IMR-90 (cell line): ENCODE results near the gene FBXO44. TPM values are rescaled to one million over a fixed set of nuclear protein-coding genes. Genes with fewer than 3 reads are reported as not detected.

Source experiments
- ATAC-seq: fragments of 200-7000 bp; cut with Tn5 transposase; 2 replicates; pipeline ENCODE4 v1.9.1; 2020; ENCODE audit warnings: low read depth, mild to moderate bottlenecking, moderate library complexity
- BruUV-seq: library from RNA; stranded (reverse); fragments of 400-500 nt; replicated peaks from 2 replicates; lab custom pipeline; 2021; lab: Mats Ljungman, UMichigan
- CTCF ChIA-PET: fragments of 300-600 bp; formaldehyde crosslinking; extraction: SDS; loops from one replicate; lab custom pipeline; 2021; ENCODE audit warnings: antibody characterized with exemption; lab: Yijun Ruan, JAX
- POLR2A ChIA-PET: fragments of 300-600 bp; sonication (Branson Sonifier 250); formaldehyde crosslinking; loops from one replicate; lab custom pipeline; 2022; ENCODE audit warnings: antibody characterized with exemption; ENCODE audit not compliant: unreplicated experiment; lab: Charles Lee
- DNase-seq: peaks from one replicate; pipeline ENCODE4 v3.0.0; 2013
- H2AFZ ChIP-seq: replicated peaks from 2 replicates; pipeline ENCODE3; 2013; ENCODE audit warnings: low read length, mild to moderate bottlenecking; ENCODE audit not compliant: poor library complexity
- H2AK5ac ChIP-seq: 2 replicates; pipeline ENCODE4 v1.6.1; 2013; ENCODE audit warnings: low read depth, low read length, inconsistent platforms
- H2AK9ac ChIP-seq: replicated peaks from 2 replicates; pipeline ENCODE3; 2013; ENCODE audit warnings: mild to moderate bottlenecking, low read depth, low read length, moderate library complexity; ENCODE audit not compliant: poor library complexity
- H2BK120ac ChIP-seq: 2 replicates; pipeline ENCODE4 v1.6.1; 2013; ENCODE audit warnings: low read depth, low read length, inconsistent platforms
- H2BK15ac ChIP-seq: 3 replicates; pipeline ENCODE4 v1.6.1; 2013; ENCODE audit warnings: low read depth, low read length, inconsistent platforms
- H2BK20ac ChIP-seq: 2 replicates; pipeline ENCODE4 v1.6.1; 2013; ENCODE audit warnings: low read depth, mild to moderate bottlenecking, inconsistent platforms, low read length, moderate library complexity
- H2BK5ac ChIP-seq: 2 replicates; pipeline ENCODE4 v1.6.1; 2013; ENCODE audit warnings: mild to moderate bottlenecking, low read depth, low read length, inconsistent platforms; ENCODE audit not compliant: poor library complexity, severe bottlenecking
- H3K14ac ChIP-seq: replicated peaks from 2 replicates; pipeline ENCODE4 v1.6.1; 2013; ENCODE audit warnings: low read depth, low read length, inconsistent platforms
- H3K18ac ChIP-seq: 2 replicates; pipeline ENCODE4 v1.6.1; 2013; ENCODE audit warnings: low read depth, low read length, control low read depth
- H3K23ac ChIP-seq: 2 replicates; pipeline ENCODE4 v1.6.1; 2013; ENCODE audit warnings: low read depth, low read length, inconsistent platforms
- H3K27ac ChIP-seq: 2 replicates; pipeline ENCODE4 v1.5.1; 2013; ENCODE audit warnings: mild to moderate bottlenecking, control low read depth, low read length; ENCODE audit not compliant: insufficient read depth
- H3K27me3 ChIP-seq: 2 replicates; pipeline ENCODE4 v1.6.1; 2013; ENCODE audit warnings: low read length; ENCODE audit not compliant: control insufficient read depth, insufficient read depth
- H3K36me3 ChIP-seq: 2 replicates; pipeline ENCODE4 v1.6.1; 2013; ENCODE audit warnings: low read length, mixed read lengths; ENCODE audit not compliant: control insufficient read depth, insufficient read depth
- H3K4ac ChIP-seq: 2 replicates; pipeline ENCODE4 v1.6.1; 2013; ENCODE audit warnings: low read depth, low read length, inconsistent platforms
- H3K4me1 ChIP-seq: 2 replicates; pipeline ENCODE4 v1.6.1; 2013; ENCODE audit warnings: low read length, mixed read lengths; ENCODE audit not compliant: control insufficient read depth, insufficient read depth
- H3K4me2 ChIP-seq: 2 replicates; pipeline ENCODE4 v1.6.1; 2013; ENCODE audit warnings: low read depth, mild to moderate bottlenecking, control low read depth, low read length, moderate library complexity
- H3K4me3 ChIP-seq: 2 replicates; pipeline ENCODE4 v1.5.1; 2013; ENCODE audit warnings: low read depth, mild to moderate bottlenecking, control low read depth, low read length, moderate library complexity; ENCODE audit not compliant: insufficient read depth
- H3K56ac ChIP-seq: 2 replicates; pipeline ENCODE4 v1.6.1; 2013; ENCODE audit warnings: low read length, inconsistent platforms; ENCODE audit not compliant: insufficient read depth; ENCODE audit errors: extremely low read depth
- H3K79me1 ChIP-seq, 2 experiments: 2 replicates each; pipeline ENCODE4 v1.6.1; 2013; ENCODE audit warnings: low read length in 2 of 2, inconsistent platforms in 1 of 2, low read depth in 1 of 2
- H3K9ac ChIP-seq: 2 replicates; pipeline ENCODE4 v1.6.1; 2013; ENCODE audit warnings: low read depth, low read length, control low read depth
- H3K9me1 ChIP-seq: 2 replicates; pipeline ENCODE4 v1.6.1; 2013; ENCODE audit warnings: low read length, inconsistent platforms; ENCODE audit not compliant: insufficient read depth
- H3K9me3 ChIP-seq: 2 replicates; pipeline ENCODE4 v1.6.1; 2013; ENCODE audit warnings: low read length; ENCODE audit not compliant: control insufficient read depth, insufficient read depth
- H4K20me1 ChIP-seq: 2 replicates; pipeline ENCODE4 v1.6.1; 2013; ENCODE audit warnings: low read length, inconsistent platforms; ENCODE audit not compliant: insufficient read depth
- H4K5ac ChIP-seq: 2 replicates; pipeline ENCODE4 v1.6.1; 2013; ENCODE audit warnings: mild to moderate bottlenecking, low read depth, low read length, control low read depth
- H4K8ac ChIP-seq, 2 experiments: 2 replicates each; pipeline ENCODE4 v1.6.1; 2013; ENCODE audit warnings: low read depth in 2 of 2, low read length in 2 of 2, control low read depth in 1 of 2, inconsistent platforms in 1 of 2
- H4K91ac ChIP-seq: 2 replicates; pipeline ENCODE4 v1.6.1; 2013; ENCODE audit warnings: low read depth, low read length, inconsistent platforms; ENCODE audit not compliant: insufficient read depth
- BHLHE40 ChIP-seq: fragments of 150-350 bp; IDR thresholded peaks from 2 replicates; pipeline ENCODE4 v1.6.1; 2016; ENCODE audit warnings: mild to moderate bottlenecking, low read depth, low read length
- CEBPB ChIP-seq: IDR thresholded peaks from 2 replicates; pipeline ENCODE4 v1.6.1; 2012; ENCODE audit warnings: low read depth, low read length, improper control_type of control experiment
- CHD1 ChIP-seq: IDR thresholded peaks from 2 replicates; pipeline ENCODE4 v1.6.1; 2012; ENCODE audit warnings: low read depth, low read length, improper control_type of control experiment
- CTCF ChIP-seq: conservative IDR thresholded peaks from 2 replicates; pipeline ENCODE4 v1.5.1; 2012; ENCODE audit warnings: mild to moderate bottlenecking, low read depth, low read length, improper control_type of control experiment
- ELK1 ChIP-seq: fragments of 150-350 bp; IDR thresholded peaks from 2 replicates; pipeline ENCODE4 v1.6.1; 2016; ENCODE audit warnings: low read depth, mild to moderate bottlenecking, low read length, moderate library complexity, borderline replicate concordance
- FOS ChIP-seq: fragments of 150-350 bp; IDR thresholded peaks from 2 replicates; pipeline ENCODE4 v1.6.1; 2016; ENCODE audit warnings: low read depth, low read length
- MAFK ChIP-seq: IDR thresholded peaks from 2 replicates; pipeline ENCODE4 v1.6.1; 2012; ENCODE audit warnings: low read depth, low read length, improper control_type of control experiment
- MAZ ChIP-seq: IDR thresholded peaks from 2 replicates; pipeline ENCODE4 v1.6.1; 2012; ENCODE audit warnings: low read depth, mild to moderate bottlenecking, low read length, improper control_type of control experiment, moderate library complexity, borderline replicate concordance
- MXI1 ChIP-seq: IDR thresholded peaks from 2 replicates; pipeline ENCODE4 v1.6.1; 2012; ENCODE audit warnings: low read depth, mild to moderate bottlenecking, low read length, moderate library complexity, borderline replicate concordance
- NFE2L2 ChIP-seq: fragments of 150-350 bp; IDR thresholded peaks from 2 replicates; pipeline ENCODE4 v1.6.1; 2016; ENCODE audit warnings: low read depth, mild to moderate bottlenecking, low read length
- POLR2A ChIP-seq: IDR thresholded peaks from 2 replicates; pipeline ENCODE4 v1.6.1; 2012; ENCODE audit warnings: mild to moderate bottlenecking, low read depth, low read length
- RAD21 ChIP-seq: IDR thresholded peaks from 2 replicates; pipeline ENCODE4 v1.6.1; 2012; ENCODE audit warnings: low read length, improper control_type of control experiment
- RCOR1 ChIP-seq: IDR thresholded peaks from 2 replicates; pipeline ENCODE4 v1.6.1; 2012; ENCODE audit warnings: mild to moderate bottlenecking, low read length, improper control_type of control experiment; ENCODE audit not compliant: insufficient replicate concordance
- RFX5 ChIP-seq: IDR thresholded peaks from 2 replicates; pipeline ENCODE4 v1.8.0; 2012; ENCODE audit warnings: low read depth, mild to moderate bottlenecking, low read length, moderate library complexity
- SMC3 ChIP-seq: fragments of 150-350 bp; IDR thresholded peaks from 2 replicates; pipeline ENCODE4 v1.6.1; 2016; ENCODE audit warnings: low read depth, mild to moderate bottlenecking, antibody characterized with exemption, low read length, moderate library complexity
- USF2 ChIP-seq: fragments of 150-350 bp; IDR thresholded peaks from 2 replicates; pipeline ENCODE4 v1.6.1; 2017; ENCODE audit warnings: mild to moderate bottlenecking, antibody characterized with exemption, low read length, low read depth
- WGBS, 2 experiments: methylation state at CpG; one replicate each; pipeline versions ENCODE4 v1.1.5 to v1.1.7; 2013; ENCODE audit warnings: missing lambda C conversion rate in 2 of 2; ENCODE audit not compliant: insufficient read length in 1 of 2; ENCODE audit errors: extremely low coverage in 2 of 2; 5-methylcytosine and 5-hydroxymethylcytosine counted together
- dilution Hi-C: fragments of 300-500 bp; cut with HindIII; formaldehyde crosslinking; loops from one replicate; pipeline ENCODE4 v1.14.3; 2018; ENCODE audit warnings: low sequenced_read_pairs; ENCODE audit not compliant: unreplicated experiment
- in situ Hi-C: fragments of 300-500 bp; cut with MboI; formaldehyde crosslinking; loops from 3 replicates; pipeline ENCODE4 v1.14.3; 2019; ENCODE audit warnings: low sequenced_read_pairs, inconsistent platforms, mixed read lengths
- intact Hi-C: fragments of 100-400 bp; cut with micrococcal nuclease; formaldehyde crosslinking; loops from 2 replicates; pipeline ENCODE4 v1.10.0; 2022
- polyA plus RNA-seq, 3 experiments: library from polyadenylated mRNA; depleted of rRNA; stranded (reverse); fragments of >200 nt; gene quantifications; 2 replicates each; pipeline ENCODE4 v1.2.3, GENCODE V29; 2012; ENCODE audit warnings: low replicate concordance in 1 of 3
- total RNA-seq: library from RNA; depleted of rRNA; stranded (reverse); fragments of >200 nt; gene quantifications from 2 replicates; pipeline ENCODE4 v1.2.3, GENCODE V29; 2012

The FBXO44 gene
- total and polyA plus RNA-seq, 2 of the 4 experiments (the other 2 are of a cell fraction) = 9.3 to 25.5 TPM

- Histone ChIP-seq H3K9ac (no peak overlapping the region), H4K91ac (no peak overlapping the region), H2BK15ac (no peak overlapping the region), H3K4ac (no peak overlapping the region), H3K14ac (no peak overlapping the region), H2AK9ac (no peak overlapping the region), H3K27me3 (peaks cover 49% of the 10 kb centered on the region), H2BK5ac (no peak overlapping the region), H3K79me1 (no peaks in the 10 kb centered on the region), H3K36me3 (no peaks in the 10 kb centered on the region), H2BK120ac (no peak overlapping the region), H3K27ac (no peak overlapping the region), H3K56ac (no peak overlapping the region), H3K23ac (no peak overlapping the region), H3K18ac (no peak overlapping the region), H3K9me3 (no peaks in the 10 kb centered on the region), H4K5ac (no peak overlapping the region), H3K4me3 (no peak overlapping the region), H2BK20ac (no peak overlapping the region), H3K9me1 (peaks cover 4% of the 10 kb centered on the region), H2AFZ (no peak overlapping the region), H3K4me2 (no peak overlapping the region), H4K8ac (no peak overlapping the region), H2AK5ac (no peak overlapping the region), H3K4me1 (no peaks in the 10 kb centered on the region; the same call in 1 of the 2 replicates), H4K20me1 (no peaks in the 10 kb centered on the region)
- no peak for DNase-seq
- in situ Hi-C loops = no loop called here
- POLR2A ChIA-PET = no interaction called here
- CTCF ChIA-PET = no interaction called here
- intact Hi-C loops = no loop called here
- no TSS peak for BruUV-seq
- WGBS, 2 experiments = 90% methylated on average over 4 of the region's 9 CpGs; no CpG with 5 or more reads in 1 of the 2 experiments
- TF ChIP-seq MXI1 (no peak), BHLHE40 (no peak), CTCF (no peak), FOS (no peak), CHD1 (no peak), RAD21 (no peak), RCOR1 (no peak), SMC3 (no peak), USF2 (no peak), ELK1 (no peak), NFE2L2 (no peak), RFX5 (no peak), CEBPB (no peak), MAFK (no peak), POLR2A (no peak), MAZ (no peak)
- dilution Hi-C loops = no loop called here
- ATAC-seq = no peak
Observed at GRCh38 chr1:11705596-11705995, 50.9 kb downstream of the FBXO44 start.
